Osteoblast (primary cell): Measurements from ENCODE around the gene SLCO2B1. TPM values are rescaled to one million over a fixed set of nuclear protein-coding genes. Genes with fewer than 3 reads are reported as not detected.
A peak's percentile ranks its signal among the peaks of the same experiment; 100 is the strongest.

Experiments used
- DNase-seq: peaks from one replicate; pipeline ENCODE4 v3.0.0; 2011; ENCODE audit warnings: low spot score, mixed read lengths; ENCODE audit not compliant: insufficient read length; ENCODE audit errors: missing footprints
- H2AFZ ChIP-seq: 2 replicates; pipeline ENCODE4 v1.6.0; 2011; ENCODE audit warnings: mild to moderate bottlenecking, low read length
- H3K27ac ChIP-seq: 2 replicates; pipeline ENCODE4 v1.5.1; 2011; ENCODE audit warnings: mild to moderate bottlenecking, low read depth, low read length, moderate library complexity
- H3K27me3 ChIP-seq: 2 replicates; pipeline ENCODE4 v1.6.0; 2012; ENCODE audit warnings: mild to moderate bottlenecking, control low read depth, inconsistent platforms, low read length, moderate library complexity; ENCODE audit not compliant: insufficient read depth
- H3K36me3 ChIP-seq: 2 replicates; pipeline ENCODE4 v1.5.1; 2011; ENCODE audit warnings: mild to moderate bottlenecking, low read length, control low read depth, moderate library complexity; ENCODE audit not compliant: insufficient read depth
- H3K4me1 ChIP-seq: 2 replicates; pipeline ENCODE4 v1.5.1; 2011; ENCODE audit warnings: mild to moderate bottlenecking, low read length, control low read depth, moderate library complexity; ENCODE audit not compliant: insufficient read depth
- H3K4me2 ChIP-seq: 2 replicates; pipeline ENCODE4 v1.6.0; 2011; ENCODE audit warnings: mild to moderate bottlenecking, low read length; ENCODE audit not compliant: insufficient read depth
- H3K4me3 ChIP-seq: fragments of 200-600 bp; sonication (generic); 3 replicates; pipeline ENCODE4 v1.5.1; 2012; ENCODE audit warnings: mild to moderate bottlenecking, low read length, inconsistent platforms; ENCODE audit not compliant: insufficient read depth
- H3K79me2 ChIP-seq: 2 replicates; pipeline ENCODE4 v1.6.0; 2012; ENCODE audit warnings: mild to moderate bottlenecking, low read length, control low read depth, inconsistent platforms; ENCODE audit not compliant: insufficient read depth
- H3K9me3 ChIP-seq: 2 replicates; pipeline ENCODE4 v1.5.1; 2011; ENCODE audit warnings: low read depth, low read length, control low read depth
- H4K20me1 ChIP-seq: 2 replicates; pipeline ENCODE4 v1.6.0; 2012; ENCODE audit warnings: mild to moderate bottlenecking, low read length, control low read depth; ENCODE audit not compliant: insufficient read depth
- CTCF ChIP-seq: IDR thresholded peaks from 2 replicates; pipeline ENCODE4 v1.5.1; 2011; ENCODE audit warnings: mild to moderate bottlenecking, low read depth, low read length, moderate library complexity; ENCODE audit errors: extremely low read depth
- total RNA-seq: library from RNA; depleted of rRNA; stranded (reverse); fragments of >200 nt; gene quantifications from 2 replicates; pipeline ENCODE4 v1.2.3, GENCODE V29; 2012

SLCO2B1 gene
- total RNA-seq, 1 donor = 0.72 TPM

GRCh38 chr11:75238595-75239440 is 87.9 kb downstream of the SLCO2B1 start:
- no peak overlapping the region for H3K4me2 ChIP-seq
- H3K36me3 ChIP-seq = no peaks in the 10 kb centered on the region
- no peaks in the 10 kb centered on the region for H3K79me2 ChIP-seq
- peak; percentile 85 for DNase-seq
- no peak overlapping the region for H3K27ac ChIP-seq
- H3K4me3 ChIP-seq = no peak overlapping the region
- TF ChIP-seq CTCF = no peak
- H3K27me3 ChIP-seq = peaks cover 45% of the 10 kb centered on the region
- H4K20me1 ChIP-seq = no peaks in the 10 kb centered on the region
- H3K9me3 ChIP-seq = no peaks in the 10 kb centered on the region
- no peaks in the 10 kb centered on the region for H3K4me1 ChIP-seq
- no peak overlapping the region for H2AFZ ChIP-seq

GRCh38 chr11:75239531-75240290 is 88.8 kb downstream of the SLCO2B1 start:
- Histone ChIP-seq H4K20me1 (no peaks in the 10 kb centered on the region), H3K27ac (no peak overlapping the region), H3K4me1 (no peaks in the 10 kb centered on the region), H3K4me2 (no peak overlapping the region), H3K9me3 (no peaks in the 10 kb centered on the region), H3K36me3 (no peaks in the 10 kb centered on the region), H2AFZ (no peak overlapping the region), H3K79me2 (no peaks in the 10 kb centered on the region), H3K4me3 (no peak overlapping the region), H3K27me3 (peaks cover 54% of the 10 kb centered on the region)
- TF ChIP-seq CTCF = no peak
- peak; percentile 72 for DNase-seq

GRCh38 chr11:75240311-75241035 is 89.6 kb downstream of the SLCO2B1 start, which contains the start of gene TPBGL:
TSS of gene TPBGL (plus strand) at chr11:75240774. CDS start at chr11:75241050, 276 bp downstream.
- DNase-seq = peak; percentile 82
- no peak for TF ChIP-seq CTCF
- Histone ChIP-seq H3K36me3 (no peaks in the 10 kb centered on the region), H3K79me2 (no peaks in the 10 kb centered on the region), H3K4me2 (peak within 1 kb of the TSS; percentile 51), H3K4me1 (no peaks in the 10 kb centered on the region), H3K27me3 (peaks cover 61% of the 10 kb centered on the region), H2AFZ (peak within 1 kb of the TSS; percentile 47), H3K4me3 (peak within 1 kb of the TSS; percentile 68), H3K27ac (no peak within 1 kb of the TSS), H4K20me1 (no peaks in the 10 kb centered on the region), H3K9me3 (no peaks in the 10 kb centered on the region)
